ENCODE measurements around the gene BARX2.

- TF ChIP-seq POLR2AphosphoS5 (IDR thresholded peaks at IDR 0.05) (no peak), CTCF (IDR thresholded peaks at IDR 0.05; ENCODE audit: poor library complexity, severe bottlenecking) (no peak)
These were observed 77.7 kb downstream of the BARX2 start for GRCh38 chr11:129453293-129453721.

All from neural cell (in vitro differentiated cells).